Renal cortical epithelial cell (primary cell): ENCODE measurements around the gene CCDC70. TPM values are rescaled to one million over a fixed set of nuclear protein-coding genes. Genes with fewer than 3 reads are reported as not detected.

Experiments used
- DNase-seq: peaks from one replicate; pipeline ENCODE4 v3.0.0-alpha.2; 2011; ENCODE audit warnings: low read depth
- total RNA-seq: library from RNA; depleted of rRNA; stranded (reverse); fragments of >200 nt; gene quantifications from 2 replicates; pipeline ENCODE4 v1.2.3, GENCODE V29; 2014

Gene CCDC70
- total RNA-seq, 1 donor from 2014 or later = not detected

DNA sequence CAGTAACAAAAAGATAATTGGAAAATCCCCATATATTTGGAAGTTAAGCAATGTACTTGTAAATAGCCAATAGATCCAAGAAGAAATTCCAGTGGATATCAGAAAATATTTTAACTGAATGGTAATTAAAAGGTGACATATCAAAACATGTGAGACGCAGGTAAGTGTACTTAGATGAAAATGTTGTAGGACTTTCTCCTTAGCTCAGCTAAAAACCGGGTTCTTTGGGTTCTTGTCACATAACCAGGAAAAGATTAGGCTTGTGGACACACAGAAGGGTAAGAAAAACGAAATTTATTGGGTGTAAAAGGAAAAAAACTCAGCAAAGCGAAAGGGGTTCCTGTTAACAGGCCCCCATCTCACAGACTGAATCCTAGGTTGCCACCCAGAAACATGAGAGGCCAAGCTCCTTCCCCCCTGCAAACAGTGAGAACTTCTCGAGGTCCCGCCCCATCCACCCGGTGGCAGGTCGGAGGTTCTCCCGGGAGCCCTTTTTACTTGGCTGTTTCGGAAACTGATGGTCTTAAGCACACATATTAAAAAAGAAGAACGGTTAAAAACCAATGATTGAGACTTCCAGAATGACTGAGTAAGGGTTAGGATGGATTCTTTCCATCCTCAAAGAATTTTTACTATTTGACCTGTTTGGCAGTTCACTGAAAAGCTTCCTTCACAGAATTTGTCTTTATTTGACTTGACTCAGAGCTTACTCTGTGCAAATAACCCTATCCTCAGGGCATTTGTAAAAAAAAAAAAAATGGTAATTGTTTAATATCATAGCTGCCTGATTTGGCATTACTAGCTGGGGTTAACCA is 3.1 kb upstream of the CCDC70 start:
- DNase-seq = peak; percentile 11

DNA sequence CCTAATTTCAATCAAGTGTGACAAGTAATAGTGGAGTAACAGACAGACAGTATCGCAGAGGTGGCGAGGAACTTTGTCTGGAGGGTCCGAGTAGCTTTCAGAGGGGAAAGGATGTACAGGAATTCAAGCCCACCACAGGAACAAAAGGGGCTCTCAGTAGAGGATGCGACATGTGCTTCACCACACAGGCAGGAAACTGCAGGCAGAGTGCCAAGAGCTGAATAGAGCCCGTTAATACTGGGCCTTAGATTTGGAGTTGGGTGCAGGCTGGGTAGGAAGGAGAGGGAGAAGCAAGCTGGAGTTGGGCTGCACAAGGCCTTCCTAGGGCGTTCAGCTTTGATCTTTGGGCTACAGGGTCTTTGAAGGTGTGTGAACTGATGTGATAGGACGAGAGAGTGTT is 1.2 kb downstream of the CCDC70 start:
- DNase-seq = no peak

DNA sequence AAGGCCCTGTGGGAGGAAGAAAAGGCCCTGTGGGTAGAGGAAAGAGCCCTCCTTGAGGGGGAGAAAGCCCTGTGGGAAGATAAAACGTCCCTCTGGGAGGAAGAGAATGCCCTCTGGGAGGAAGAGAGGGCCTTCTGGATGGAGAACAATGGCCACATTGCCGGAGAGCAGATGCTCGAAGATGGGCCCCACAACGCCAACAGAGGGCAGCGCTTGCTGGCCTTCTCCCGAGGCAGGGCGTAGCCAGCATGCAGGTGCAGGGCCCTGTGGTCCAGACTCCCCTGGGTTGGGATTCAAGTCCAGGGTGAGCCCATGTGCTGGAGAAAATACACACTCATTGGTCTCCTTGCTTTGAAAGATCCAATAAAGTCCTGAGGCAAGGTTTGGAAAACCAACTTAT is 4.1 kb downstream of the CCDC70 start:
- no peak for DNase-seq

DNA sequence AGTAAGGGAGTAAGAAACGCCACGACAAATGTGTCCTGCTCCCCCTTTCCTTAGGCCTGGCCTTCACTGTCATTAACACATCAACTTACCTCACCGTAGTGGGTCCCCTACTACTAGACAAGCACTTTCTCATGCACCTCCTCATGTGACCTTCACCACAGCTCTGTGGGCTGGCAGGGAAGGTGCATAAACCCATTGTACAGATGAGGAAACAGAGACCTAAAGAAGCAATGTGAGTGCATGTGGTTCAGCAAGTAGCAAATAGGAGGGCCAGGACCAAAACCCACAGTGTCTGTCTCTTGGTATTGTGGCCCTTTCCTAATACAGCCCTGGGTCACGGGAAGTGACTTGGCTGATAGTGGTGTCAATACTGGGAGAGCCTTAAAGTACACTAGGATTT is 5.3 kb downstream of the CCDC70 start:
- DNase-seq = no peak

DNA sequence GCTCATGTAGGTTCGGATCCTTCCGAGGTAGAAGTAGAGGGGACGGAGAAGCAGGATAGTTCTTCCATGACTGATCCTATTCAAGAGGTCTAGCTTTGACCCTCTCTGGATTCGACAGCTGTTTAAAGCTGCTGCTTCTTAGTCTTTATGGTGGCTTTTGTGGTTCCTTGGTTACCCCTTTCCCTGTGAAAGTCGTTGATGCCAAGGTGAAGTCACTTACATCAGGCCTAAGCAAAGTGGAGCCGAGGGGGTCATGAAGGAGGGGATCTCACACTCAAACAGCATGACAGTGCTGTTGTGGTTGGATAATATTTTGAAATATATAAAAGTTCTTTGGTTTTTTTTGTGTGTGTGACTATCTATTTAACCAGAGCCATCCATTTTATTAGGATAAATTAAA is 8.1 kb downstream of the CCDC70 start:
- DNase-seq = no peak

DNA sequence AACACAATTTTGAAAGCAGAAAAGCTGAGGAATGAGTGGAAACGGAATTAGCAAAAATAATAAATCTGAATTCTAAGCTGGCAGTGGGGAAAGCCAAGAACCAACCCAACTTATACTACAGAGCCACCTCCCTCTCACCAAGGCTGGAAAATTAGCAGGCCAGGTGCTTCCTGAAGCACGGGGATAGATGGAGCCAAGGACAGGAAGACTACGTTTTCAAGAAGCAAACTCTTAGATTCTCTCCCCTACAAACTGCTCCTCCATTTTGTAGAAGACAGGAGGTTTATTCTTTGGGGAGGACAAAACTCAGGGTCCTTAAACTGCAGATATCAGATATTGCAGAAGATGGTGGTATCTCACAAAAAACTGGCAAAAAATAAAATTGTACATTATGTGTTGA is 8.8 kb downstream of the CCDC70 start:
- no peak for DNase-seq

DNA sequence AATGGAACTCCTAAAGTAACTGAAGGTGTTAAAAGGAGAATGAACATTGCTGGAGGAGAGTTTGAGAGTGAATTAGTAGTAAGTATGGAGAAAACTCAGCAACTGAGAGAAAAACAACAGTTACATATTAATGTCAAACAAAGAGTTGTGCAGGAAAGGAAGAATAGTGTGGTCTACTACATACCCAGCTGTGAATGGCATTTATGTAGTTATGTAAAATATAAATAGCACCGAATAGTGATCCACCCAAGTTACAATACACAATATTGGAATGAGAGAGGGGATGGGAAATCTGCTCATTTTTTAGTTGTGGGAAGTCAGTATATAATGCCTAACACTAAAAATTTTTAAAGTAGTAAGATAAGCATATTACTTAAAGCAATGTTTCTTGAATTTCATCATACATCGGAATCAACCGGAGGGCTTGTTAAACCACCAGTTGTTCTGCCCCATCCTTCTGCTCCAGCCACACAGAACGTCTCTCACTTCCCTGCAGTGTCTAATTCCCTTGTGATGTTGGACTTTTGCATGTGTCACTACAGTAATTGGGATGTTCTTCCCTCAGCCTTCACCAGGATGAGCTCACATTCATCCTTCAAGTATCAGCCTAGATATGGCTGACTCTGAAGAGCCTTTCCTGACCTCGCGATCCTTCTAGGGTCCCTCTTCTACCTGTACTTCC is 11.5 kb downstream of the CCDC70 start:
- DNase-seq = no peak

DNA sequence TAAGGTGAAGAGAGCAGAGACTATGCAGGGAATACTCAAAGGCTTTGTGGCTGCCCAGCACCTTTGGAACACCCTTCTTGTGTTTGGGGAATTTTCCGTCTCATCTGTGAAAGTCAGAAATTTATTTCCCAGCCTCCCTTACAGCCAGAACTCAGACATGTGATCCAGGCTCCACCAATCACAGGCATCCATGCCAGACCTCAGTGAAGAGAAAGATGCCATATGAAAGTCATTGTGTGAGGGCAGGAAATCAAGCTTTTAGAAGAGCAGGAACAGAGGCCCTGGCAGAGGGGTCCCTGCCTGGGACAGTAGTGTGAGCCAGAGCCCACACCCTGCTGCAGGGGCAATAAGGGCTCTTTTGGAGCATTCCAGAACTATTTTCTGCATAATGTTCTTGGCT is 12.1 kb downstream of the CCDC70 start:
- DNase-seq = no peak

DNA sequence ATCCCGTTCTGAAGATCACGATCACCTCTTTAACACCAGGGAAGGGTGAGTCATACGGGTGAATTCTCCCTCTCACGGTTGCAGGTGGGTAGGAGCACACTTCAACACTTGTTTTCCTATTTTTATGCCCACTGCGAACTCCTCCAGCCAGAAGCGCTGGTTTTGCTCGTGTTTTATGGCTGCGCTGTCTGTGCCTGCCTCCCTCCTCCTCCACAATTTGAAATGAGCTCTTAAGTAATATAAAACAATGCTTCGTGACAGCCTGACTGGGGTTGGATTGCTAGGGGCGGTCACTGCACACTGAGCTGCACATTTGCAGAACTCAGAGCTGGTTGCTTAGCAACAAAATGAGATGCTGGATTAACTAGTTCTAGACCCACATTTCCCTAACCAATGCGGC is 12.9 kb downstream of the CCDC70 start:
- peak; percentile 12 for DNase-seq

DNA sequence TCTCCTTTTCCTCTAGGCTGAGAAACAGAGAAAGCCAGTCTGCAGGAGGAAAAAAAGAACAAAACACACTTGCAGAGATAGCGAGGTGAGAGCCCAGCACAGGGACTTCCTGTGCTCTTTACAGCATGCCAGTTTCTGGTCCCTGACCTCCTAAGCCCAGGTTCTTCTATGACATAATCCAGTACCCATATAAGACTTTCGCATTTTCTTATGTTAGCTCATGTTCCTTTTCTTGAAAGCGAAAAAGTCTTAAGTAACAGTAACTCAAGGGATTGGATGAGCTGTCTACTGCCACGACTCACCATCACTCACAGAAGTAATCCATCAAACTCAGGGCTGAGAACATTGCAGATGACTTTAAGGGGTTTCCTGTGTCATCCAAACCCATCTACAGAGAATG is 17.4 kb downstream of the CCDC70 start:
- DNase-seq = no peak

DNA sequence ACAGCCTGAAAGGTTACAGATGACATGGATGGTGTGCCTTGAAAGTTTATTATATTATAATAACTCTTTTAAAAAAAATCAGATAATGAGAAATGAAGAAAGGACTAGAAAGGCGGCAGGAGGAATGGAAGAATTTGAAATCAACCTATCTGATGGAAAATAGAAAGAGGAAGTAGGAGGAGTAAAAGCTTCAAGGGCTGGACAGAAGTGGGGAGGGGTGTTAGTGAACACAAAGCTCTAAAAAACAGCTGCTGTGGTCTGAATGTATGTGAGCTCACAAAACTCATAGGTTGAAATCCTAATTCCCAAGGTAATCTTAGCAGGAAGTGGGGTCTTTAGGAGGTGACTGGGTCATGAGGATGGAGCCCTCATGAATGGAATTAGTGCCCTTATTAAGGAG is 19.5 kb downstream of the CCDC70 start:
- no peak for DNase-seq

DNA sequence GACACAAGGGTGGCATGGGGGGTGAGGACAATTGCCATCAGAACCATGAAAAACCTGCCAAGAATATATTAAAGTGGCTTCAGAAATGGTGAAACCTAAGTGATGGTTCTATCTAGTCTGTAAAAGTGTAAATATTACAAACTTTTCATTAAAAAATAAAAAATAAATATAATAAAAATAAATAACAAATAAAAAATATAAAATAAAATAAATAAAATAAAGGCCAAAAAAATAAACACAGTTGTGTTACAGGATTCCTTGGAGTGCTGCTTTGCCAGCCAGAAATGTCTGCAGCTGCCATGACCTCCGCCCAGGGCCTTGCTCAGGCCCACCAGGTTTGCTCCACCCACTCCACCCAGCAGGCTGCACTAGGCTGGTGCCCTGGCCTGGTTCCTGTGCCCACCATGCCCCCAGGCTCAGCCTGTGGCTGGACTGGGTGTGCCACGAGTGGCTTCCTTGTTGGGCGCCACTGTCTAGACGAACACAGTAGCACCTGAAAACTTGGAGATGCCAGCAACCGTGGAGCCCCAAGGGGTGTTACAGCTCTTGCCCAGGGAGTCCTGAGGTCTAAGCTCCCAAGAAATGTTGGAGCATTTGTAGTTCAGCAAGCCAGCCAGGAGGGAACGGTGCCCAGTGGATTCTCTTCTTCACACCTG is 20.9 kb downstream of the CCDC70 start:
- no peak for DNase-seq

DNA sequence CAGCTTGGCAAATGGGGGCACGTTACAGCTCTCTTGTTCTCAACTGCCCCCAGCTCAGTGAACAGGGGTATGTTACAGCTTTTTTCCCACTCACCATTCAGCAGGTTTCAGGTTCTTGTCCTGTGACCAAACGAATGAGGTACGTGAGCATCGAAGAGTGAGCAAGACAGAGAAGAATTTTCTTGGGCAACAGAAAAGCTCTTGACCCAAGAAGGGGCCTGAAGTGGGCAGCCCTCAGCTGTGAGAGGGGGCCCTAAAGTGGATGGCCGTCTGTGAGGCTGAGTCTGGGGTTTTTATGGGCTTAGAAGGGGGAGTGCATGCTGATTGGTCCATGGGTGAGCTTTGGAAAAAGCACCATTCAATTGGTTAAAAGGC is 21.4 kb downstream of the CCDC70 start:
- DNase-seq = no peak

DNA sequence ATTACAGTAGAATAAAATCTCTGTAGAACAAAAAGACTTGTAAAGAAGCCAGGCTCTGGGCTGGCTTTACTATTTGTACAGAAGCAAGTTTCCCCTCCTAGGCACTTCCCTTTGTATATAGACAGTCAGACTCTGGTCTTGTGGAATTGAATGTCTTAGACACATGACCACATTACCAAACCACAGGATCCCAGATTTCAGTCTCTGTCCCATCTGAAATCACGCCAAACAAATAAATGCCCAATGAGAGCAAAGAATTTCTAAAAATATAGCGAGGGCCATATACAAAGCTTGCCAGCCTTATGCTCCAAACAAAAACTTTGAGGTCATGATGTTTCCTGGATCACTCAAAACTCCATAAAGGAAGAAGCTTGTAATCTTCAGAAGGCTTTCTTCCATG is 23.9 kb downstream of the CCDC70 start:
- no peak for DNase-seq

DNA sequence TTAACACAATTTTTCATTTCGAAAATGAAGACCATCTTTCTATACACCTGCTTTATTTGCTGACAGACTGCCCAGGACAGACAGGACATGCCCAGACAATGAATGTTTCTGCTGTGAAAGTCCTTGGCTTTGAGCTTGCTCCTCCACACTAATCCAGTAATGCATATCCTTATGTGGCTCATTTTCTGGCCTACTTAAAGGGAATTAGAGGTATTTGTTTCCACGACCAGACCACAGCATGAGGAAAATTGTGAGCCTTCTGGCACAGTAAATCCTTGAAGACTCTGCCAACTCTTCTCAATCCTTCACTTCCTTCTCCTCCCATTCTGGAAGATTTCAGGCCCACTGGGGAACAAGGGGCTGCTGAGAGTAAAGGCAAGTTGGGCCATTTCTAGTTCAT is 25.7 kb downstream of the CCDC70 start:
- DNase-seq = no peak

DNA sequence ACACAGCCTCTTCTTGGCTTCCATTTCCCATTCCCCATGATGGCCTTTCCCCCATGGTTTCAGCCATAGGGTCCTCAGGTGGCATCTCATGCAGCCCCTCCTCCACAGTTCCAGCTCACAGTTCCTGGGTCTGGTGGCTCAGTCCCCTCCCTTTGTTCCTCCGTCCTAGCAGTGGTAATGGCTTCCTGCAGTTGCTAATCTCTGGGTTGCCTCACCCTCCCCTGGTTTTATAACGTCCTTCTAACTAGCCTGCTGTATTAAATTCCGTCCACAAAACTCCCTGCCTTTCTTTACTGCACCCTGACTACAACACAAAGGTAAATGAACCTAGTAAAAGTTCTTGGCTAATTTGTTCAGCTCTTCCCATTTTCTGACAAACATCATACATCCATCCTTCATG is 30.9 kb downstream of the CCDC70 start:
- DNase-seq = no peak

DNA sequence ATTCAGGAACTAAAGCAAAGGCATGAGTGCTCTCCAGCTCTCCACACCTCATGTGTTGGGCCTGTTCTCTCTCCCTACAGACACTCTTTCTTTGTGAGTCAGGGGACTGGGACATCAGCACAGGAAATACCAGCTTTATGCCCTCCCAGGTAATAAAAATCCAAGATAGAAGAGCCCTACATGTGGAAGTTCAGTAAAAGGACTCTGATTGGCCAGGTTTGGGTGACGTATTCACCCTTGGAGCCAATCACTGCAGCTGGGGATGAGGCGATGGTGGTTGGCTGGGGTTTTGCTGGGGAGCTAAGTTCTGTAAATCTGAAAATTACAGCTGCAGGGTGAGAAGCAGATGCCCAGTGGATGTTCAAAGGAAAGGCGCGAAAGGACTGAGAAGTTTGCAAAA is 32.5 kb downstream of the CCDC70 start:
- DNase-seq = no peak

DNA sequence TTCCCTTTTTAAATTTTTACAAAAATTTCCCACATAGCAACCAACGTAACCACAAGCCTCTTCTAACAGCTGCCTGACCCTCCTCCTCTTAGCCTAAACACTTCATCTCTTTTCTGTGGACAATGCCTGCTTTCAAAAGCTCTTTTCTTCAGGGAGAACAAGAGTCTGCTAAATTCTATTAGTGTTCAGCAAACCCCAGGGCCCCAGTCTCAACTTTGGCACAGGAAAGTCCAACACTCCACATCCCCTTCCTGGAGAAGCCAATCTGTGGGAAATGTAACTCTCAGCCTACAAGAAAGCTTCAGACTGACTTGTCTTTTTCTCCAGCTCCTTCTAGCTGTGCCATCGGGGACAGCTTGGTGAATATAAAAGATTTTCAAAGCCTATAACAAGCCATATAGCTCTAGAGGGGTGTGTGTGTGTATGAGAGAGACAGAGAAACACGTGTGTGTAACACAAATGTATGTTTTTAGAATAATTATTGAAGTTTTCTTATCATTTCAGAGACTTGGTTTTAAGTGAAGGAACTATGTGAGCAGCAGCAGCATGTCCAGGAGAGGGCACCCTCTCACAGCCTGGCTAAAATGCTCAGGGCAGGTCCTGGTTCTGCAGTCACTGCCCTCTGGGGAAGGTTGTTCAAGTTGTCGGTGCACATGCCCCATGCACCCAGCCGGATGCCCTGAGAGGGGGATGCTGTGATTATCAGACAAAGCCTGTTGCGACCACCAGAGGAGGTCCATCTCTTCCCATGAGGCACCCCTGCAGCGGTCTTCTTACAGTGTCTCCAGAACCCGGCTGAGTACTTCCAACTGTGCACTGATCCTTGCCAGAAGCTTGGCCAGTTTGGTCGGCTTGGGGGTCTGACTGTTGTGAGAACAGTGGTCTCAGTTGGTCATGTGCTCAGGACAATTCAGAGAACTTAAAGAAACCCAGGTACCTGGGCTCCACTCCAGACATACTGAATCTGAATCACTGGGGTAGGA is 34.4 kb downstream of the CCDC70 start:
- peak; percentile 55 for DNase-seq

DNA sequence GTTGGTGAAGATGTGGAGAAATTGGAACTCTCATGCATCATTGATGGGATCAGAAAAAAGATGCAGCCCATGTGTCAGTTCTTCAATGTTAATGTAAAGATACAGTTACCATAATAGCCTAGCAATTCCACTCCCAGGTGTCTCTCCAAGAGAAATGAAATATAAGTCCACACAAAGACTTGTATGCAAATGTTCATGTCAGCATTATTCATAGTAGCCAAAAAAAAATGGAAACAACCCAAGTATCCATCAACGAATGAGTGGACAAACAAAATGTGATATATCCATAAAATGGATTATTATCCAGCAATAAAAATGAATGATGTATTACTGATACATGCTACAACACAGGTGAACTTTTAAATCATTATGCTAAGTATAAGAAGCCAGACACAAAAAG is 38.7 kb downstream of the CCDC70 start:
- DNase-seq = no peak

DNA sequence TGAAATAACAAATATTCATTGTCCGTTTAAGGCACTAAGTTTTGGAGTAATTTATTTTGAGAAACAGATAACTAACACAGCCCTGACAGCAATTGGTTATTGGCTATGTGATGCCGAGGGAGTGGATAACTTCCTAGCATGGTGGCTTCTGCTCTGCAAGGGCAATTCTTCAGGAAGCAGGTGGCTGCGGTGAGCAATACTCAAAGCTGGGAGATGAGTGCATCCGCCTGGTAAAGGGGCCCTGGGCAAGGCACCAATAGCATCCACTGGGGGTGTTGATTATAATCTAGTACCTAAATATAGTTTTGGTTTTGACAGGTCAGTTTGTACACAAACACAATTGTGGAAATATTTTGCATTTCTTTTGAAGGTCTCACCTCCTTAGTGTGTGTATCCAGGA is 41.0 kb downstream of the CCDC70 start:
- no peak for DNase-seq

DNA sequence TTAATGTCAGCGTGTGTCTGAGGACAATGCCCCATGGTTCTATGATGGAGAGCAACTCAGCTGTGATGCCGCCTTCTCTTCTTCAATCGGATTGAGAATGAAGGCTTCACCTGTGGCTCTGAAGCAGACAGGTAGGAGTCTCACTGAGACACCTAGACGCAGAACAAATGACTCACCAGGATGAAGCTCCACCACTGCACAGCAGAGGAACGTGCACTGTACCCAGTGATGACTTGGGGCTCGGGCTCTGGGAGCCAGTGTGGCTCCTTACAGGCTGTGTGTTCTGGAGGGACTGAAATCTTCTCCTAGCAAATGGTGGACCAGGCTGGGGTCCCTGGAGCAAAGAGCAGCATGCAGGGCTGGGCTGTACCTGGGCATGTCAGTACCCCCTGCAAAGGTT is 44.0 kb downstream of the CCDC70 start:
- DNase-seq = no peak

DNA sequence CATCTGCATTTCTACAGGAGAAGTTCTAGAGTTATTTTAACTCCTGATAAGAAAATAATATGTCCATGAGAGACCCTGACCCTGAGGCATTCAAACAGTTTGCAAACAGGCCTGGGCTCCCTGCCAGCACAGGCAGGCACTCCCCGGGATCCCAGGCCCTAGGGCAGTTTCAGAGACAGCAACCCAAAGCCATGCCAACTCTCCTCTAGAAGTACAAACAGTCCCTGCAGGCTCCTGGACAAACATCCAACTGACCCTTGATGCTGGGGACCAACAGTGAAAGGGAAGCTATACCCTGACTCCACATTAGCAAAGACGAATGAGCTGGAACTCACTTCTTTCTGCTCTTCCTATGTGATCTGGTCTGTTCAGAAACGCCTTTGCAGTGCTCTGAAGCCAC is 44.8 kb downstream of the CCDC70 start:
- DNase-seq = peak; percentile 20
